ENCODE results near the gene MOV10. TPM values are rescaled to one million over a fixed set of nuclear protein-coding genes. Genes with fewer than 3 reads are reported as not detected.
A peak's percentile ranks its signal among the peaks of the same experiment; 100 is the strongest.

Gene MOV10
- total RNA-seq, 1 donor from 2014 or later, result 46.7 TPM

GRCh38 chr1:112696578-112697314 lies 22.3 kb downstream of the MOV10 start:
- no peak for TF ChIP-seq CTCF (IDR thresholded peaks at IDR 0.05; ENCODE audit: insufficient read depth, low read length, poor library complexity, severe bottlenecking)
- no peaks in the 10 kb centered on the region for H3K27me3 ChIP-seq (ENCODE audit: control insufficient read depth, insufficient read depth, low read length)
- DNase-seq (ENCODE audit: low read depth), result no peak
- peaks cover 6% of the 10 kb centered on the region for H3K36me3 ChIP-seq (ENCODE audit: control insufficient read depth, insufficient read depth, low read length)
- H3K4me3 ChIP-seq (ENCODE audit: low read depth, low read length), result no peak overlapping the region

- no peak for TF ChIP-seq CTCF (IDR thresholded peaks at IDR 0.05; ENCODE audit: insufficient read depth, low read length, poor library complexity, severe bottlenecking)
- no peak for DNase-seq (ENCODE audit: low read depth)
- no peaks in the 10 kb centered on the region for H3K27me3 ChIP-seq (ENCODE audit: control insufficient read depth, insufficient read depth, low read length)
- peaks cover 6% of the 10 kb centered on the region for H3K36me3 ChIP-seq (ENCODE audit: control insufficient read depth, insufficient read depth, low read length)
- no peak overlapping the region for H3K4me3 ChIP-seq (ENCODE audit: low read depth, low read length)
Observed at GRCh38 chr1:112697781-112698201, 23.3 kb downstream of the MOV10 start.

GRCh38 chr1:112698366-112699310 lies 24.2 kb downstream of the MOV10 start:
- Histone ChIP-seq H3K4me3 (ENCODE audit: low read depth, low read length) (no peak overlapping the region), H3K36me3 (ENCODE audit: control insufficient read depth, insufficient read depth, low read length) (peaks cover 5% of the 10 kb centered on the region), H3K27me3 (ENCODE audit: control insufficient read depth, insufficient read depth, low read length) (no peaks in the 10 kb centered on the region)
- no peak for DNase-seq (ENCODE audit: low read depth)
- no peak for TF ChIP-seq CTCF (IDR thresholded peaks at IDR 0.05; ENCODE audit: insufficient read depth, low read length, poor library complexity, severe bottlenecking)

GRCh38 chr1:112699425-112700144 lies 25.1 kb downstream of the MOV10 start:
- Histone ChIP-seq H3K36me3 (ENCODE audit: control insufficient read depth, insufficient read depth, low read length) (peaks cover 5% of the 10 kb centered on the region), H3K4me3 (ENCODE audit: low read depth, low read length) (no peak overlapping the region), H3K27me3 (ENCODE audit: control insufficient read depth, insufficient read depth, low read length) (no peaks in the 10 kb centered on the region)
- DNase-seq (ENCODE audit: low read depth), result no peak
- no peak for TF ChIP-seq CTCF (IDR thresholded peaks at IDR 0.05; ENCODE audit: insufficient read depth, low read length, poor library complexity, severe bottlenecking)

GRCh38 chr1:112700290-112701226 lies 26.1 kb downstream of the MOV10 start:
- TF ChIP-seq CTCF (IDR thresholded peaks at IDR 0.05; ENCODE audit: insufficient read depth, low read length, poor library complexity, severe bottlenecking), result peak; percentile 10
- peak; percentile 84 for DNase-seq (ENCODE audit: low read depth)
- Histone ChIP-seq H3K4me3 (ENCODE audit: low read depth, low read length) (no peak overlapping the region), H3K27me3 (ENCODE audit: control insufficient read depth, insufficient read depth, low read length) (no peaks in the 10 kb centered on the region), H3K36me3 (ENCODE audit: control insufficient read depth, insufficient read depth, low read length) (peaks cover 4% of the 10 kb centered on the region)

Measured in kidney epithelial cell (primary cell).